ENCODE results near the gene IMP3. TPM values are rescaled to one million over a fixed set of nuclear protein-coding genes. Genes with fewer than 3 reads are reported as not detected.

The IMP3 gene
- total and polyA plus RNA-seq, 9 of the 15 experiments (the other 6 are each of a cell fraction or from before 2014, with no cell fraction given): 14.5 to 160 (median 74.4) TPM

DNA sequence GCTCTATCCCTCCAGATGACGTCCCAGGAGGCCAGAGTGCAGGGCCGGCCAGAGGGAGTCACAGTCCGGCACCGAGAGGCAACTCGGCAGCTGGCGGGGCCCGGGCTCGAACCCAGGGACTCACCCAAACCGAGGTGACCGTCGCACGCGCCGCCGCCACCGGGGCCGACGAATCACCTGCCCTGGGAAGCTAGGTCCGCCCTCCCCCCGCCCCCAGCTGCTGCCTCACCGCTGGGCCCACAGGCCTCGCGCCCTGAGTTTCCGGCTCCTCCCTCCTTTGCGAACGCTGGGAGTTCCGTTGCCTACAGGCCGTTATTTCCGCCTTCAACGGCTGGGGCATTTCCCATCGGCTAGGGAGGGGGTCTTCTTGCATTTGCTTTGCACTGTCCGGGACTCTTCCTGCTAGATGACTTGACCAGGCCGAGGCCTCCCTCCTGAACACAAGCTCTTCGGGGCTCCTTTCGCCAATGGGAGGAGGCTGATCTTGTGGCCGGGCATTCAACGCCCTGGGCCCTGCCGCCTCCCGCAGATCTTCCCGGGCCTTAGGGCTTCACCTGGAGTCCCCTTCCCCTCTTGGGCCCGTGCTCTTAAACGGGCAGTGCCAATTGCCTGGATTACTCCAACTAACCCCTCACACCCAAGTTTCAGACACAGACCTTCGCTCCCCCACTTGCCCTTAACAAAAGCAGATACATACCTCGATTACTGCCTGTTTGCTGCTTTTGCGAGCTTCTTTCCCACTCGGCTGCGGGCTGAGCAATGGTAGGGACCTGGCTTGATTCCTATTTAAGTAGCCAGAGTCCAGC is 14.3 kb downstream of the IMP3 start, which contains the start of gene SNUPN (continued):
- TF ChIP-seq KAT2B (IDR thresholded peaks at IDR 0.05; ENCODE audit: low read depth, low read length) (no peak), KLF16 (IDR thresholded peaks at IDR 0.05) (no peak), MAZ (CRISPR knock-in tag; conservative IDR thresholded peaks at IDR 0.05 in 1 of 2, IDR thresholded peaks at IDR 0.05 in 1 of 2) (peak; percentile 90 to 95), PHB (CRISPR knock-in tag; IDR thresholded peaks at IDR 0.05) (no peak), PRPF4 (IDR thresholded peaks at IDR 0.05; ENCODE audit: insufficient read depth, low read depth, low read length, poor library complexity, severe bottlenecking) (peak; percentile 38), NR4A1 (CRISPR knock-in tag; IDR thresholded peaks at IDR 0.05) (0 out of 2 replicates have a peak, but pooled peaks have one; percentile 11), NR4A1 (tag; IDR thresholded peaks at IDR 0.05) (0 out of 2 replicates have a peak, but pooled peaks have one; percentile 14), SIN3B (IDR thresholded peaks at IDR 0.05; ENCODE audit: low read depth) (no peak), CXXC5 (CRISPR knock-in tag; IDR thresholded peaks at IDR 0.05) (peak; percentile 69), SRF (CRISPR knock-in tag; IDR thresholded peaks at IDR 0.05) (no peak; a peak in 1 of 4 replicates), CHD2 (IDR thresholded peaks at IDR 0.05; ENCODE audit: low read depth, low read length) (peak; percentile 31; the same call in 1 of the 2 replicates), ETS2 (tag; IDR thresholded peaks at IDR 0.05; ENCODE audit: borderline replicate concordance, poor library complexity, severe bottlenecking) (no peak), ESRRB (CRISPR knock-in tag; IDR thresholded peaks at IDR 0.05; ENCODE audit: borderline replicate concordance) (peak; percentile 38; the same call in 1 of the 2 replicates)
- TF ChIP-seq, protein P1, sequence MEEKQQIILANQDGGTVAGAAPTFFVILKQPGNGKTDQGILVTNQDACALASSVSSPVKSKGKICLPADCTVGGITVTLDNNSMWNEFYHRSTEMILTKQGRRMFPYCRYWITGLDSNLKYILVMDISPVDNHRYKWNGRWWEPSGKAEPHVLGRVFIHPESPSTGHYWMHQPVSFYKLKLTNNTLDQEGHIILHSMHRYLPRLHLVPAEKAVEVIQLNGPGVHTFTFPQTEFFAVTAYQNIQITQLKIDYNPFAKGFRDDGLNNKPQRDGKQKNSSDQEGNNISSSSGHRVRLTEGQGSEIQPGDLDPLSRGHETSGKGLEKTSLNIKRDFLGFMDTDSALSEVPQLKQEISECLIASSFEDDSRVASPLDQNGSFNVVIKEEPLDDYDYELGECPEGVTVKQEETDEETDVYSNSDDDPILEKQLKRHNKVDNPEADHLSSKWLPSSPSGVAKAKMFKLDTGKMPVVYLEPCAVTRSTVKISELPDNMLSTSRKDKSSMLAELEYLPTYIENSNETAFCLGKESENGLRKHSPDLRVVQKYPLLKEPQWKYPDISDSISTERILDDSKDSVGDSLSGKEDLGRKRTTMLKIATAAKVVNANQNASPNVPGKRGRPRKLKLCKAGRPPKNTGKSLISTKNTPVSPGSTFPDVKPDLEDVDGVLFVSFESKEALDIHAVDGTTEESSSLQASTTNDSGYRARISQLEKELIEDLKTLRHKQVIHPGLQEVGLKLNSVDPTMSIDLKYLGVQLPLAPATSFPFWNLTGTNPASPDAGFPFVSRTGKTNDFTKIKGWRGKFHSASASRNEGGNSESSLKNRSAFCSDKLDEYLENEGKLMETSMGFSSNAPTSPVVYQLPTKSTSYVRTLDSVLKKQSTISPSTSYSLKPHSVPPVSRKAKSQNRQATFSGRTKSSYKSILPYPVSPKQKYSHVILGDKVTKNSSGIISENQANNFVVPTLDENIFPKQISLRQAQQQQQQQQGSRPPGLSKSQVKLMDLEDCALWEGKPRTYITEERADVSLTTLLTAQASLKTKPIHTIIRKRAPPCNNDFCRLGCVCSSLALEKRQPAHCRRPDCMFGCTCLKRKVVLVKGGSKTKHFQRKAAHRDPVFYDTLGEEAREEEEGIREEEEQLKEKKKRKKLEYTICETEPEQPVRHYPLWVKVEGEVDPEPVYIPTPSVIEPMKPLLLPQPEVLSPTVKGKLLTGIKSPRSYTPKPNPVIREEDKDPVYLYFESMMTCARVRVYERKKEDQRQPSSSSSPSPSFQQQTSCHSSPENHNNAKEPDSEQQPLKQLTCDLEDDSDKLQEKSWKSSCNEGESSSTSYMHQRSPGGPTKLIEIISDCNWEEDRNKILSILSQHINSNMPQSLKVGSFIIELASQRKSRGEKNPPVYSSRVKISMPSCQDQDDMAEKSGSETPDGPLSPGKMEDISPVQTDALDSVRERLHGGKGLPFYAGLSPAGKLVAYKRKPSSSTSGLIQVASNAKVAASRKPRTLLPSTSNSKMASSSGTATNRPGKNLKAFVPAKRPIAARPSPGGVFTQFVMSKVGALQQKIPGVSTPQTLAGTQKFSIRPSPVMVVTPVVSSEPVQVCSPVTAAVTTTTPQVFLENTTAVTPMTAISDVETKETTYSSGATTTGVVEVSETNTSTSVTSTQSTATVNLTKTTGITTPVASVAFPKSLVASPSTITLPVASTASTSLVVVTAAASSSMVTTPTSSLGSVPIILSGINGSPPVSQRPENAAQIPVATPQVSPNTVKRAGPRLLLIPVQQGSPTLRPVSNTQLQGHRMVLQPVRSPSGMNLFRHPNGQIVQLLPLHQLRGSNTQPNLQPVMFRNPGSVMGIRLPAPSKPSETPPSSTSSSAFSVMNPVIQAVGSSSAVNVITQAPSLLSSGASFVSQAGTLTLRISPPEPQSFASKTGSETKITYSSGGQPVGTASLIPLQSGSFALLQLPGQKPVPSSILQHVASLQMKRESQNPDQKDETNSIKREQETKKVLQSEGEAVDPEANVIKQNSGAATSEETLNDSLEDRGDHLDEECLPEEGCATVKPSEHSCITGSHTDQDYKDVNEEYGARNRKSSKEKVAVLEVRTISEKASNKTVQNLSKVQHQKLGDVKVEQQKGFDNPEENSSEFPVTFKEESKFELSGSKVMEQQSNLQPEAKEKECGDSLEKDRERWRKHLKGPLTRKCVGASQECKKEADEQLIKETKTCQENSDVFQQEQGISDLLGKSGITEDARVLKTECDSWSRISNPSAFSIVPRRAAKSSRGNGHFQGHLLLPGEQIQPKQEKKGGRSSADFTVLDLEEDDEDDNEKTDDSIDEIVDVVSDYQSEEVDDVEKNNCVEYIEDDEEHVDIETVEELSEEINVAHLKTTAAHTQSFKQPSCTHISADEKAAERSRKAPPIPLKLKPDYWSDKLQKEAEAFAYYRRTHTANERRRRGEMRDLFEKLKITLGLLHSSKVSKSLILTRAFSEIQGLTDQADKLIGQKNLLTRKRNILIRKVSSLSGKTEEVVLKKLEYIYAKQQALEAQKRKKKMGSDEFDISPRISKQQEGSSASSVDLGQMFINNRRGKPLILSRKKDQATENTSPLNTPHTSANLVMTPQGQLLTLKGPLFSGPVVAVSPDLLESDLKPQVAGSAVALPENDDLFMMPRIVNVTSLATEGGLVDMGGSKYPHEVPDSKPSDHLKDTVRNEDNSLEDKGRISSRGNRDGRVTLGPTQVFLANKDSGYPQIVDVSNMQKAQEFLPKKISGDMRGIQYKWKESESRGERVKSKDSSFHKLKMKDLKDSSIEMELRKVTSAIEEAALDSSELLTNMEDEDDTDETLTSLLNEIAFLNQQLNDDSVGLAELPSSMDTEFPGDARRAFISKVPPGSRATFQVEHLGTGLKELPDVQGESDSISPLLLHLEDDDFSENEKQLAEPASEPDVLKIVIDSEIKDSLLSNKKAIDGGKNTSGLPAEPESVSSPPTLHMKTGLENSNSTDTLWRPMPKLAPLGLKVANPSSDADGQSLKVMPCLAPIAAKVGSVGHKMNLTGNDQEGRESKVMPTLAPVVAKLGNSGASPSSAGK (IDR thresholded peaks at IDR 0.05): peak; percentile 72
- TF ChIP-seq, protein P2, sequence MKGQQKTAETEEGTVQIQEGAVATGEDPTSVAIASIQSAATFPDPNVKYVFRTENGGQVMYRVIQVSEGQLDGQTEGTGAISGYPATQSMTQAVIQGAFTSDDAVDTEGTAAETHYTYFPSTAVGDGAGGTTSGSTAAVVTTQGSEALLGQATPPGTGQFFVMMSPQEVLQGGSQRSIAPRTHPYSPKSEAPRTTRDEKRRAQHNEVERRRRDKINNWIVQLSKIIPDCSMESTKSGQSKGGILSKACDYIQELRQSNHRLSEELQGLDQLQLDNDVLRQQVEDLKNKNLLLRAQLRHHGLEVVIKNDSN (CRISPR knock-in tag; IDR thresholded peaks at IDR 0.05): peak; percentile 55; the same call in 1 of the 2 replicates
